GM10266 (cell line): ENCODE results near the gene SPTLC3.

Experiments used
- DNase-seq: peaks from one replicate; pipeline ENCODE4 v3.0.0; 2012; ENCODE audit errors: extremely low spot score
- TF ChIP-seq, protein P1 (sequence below): IDR thresholded peaks from 2 replicates; pipeline ENCODE4 v1.5.1; 2012; ENCODE audit warnings: mild to moderate bottlenecking, low read depth; ENCODE audit not compliant: control insufficient read depth, insufficient read depth; ENCODE audit errors: missing control alignments

The SPTLC3 gene

DNA sequence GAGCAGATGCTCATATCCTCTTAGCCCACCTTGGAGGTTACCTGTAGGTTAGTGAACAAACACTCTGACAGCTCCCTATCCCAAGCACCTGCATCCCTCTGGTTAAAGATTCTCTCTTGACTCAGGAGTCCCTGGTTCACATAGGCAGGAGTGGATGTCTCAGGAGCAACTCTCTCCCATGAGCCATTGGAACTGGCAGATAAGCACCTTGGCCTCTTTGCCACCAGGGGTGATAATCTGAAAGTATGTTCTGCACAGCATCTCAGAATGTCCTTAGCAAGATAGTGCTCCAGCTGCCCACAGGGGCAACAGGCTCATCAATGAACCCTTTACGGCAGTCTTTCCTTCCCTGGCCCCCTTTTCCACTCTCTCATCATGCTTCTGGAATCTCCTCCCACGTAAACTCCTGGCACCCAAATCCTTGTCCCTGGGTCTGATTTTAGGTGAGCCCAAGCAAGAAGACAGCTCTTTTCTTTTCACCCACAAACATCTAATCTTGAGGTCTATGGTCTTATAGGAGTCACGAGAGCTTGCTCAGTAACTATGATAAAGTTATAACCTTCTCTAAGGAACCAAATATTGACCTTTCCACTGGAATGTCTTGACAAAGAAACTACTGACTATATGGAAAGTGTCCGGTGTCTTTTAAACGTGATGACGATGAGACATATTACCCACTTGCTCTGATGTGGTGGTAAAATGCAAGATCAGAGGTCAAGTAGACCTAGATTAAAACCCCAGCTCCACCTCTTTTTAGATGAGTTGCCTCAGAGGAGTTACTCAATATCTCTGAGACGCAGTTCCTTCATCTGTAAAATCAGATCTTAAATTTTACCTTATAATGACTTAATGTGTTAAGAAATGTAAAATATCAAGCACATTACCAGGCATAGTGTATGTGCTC is 172.5 kb downstream of the SPTLC3 start:
- no peak for DNase-seq
- TF ChIP-seq, protein P1, sequence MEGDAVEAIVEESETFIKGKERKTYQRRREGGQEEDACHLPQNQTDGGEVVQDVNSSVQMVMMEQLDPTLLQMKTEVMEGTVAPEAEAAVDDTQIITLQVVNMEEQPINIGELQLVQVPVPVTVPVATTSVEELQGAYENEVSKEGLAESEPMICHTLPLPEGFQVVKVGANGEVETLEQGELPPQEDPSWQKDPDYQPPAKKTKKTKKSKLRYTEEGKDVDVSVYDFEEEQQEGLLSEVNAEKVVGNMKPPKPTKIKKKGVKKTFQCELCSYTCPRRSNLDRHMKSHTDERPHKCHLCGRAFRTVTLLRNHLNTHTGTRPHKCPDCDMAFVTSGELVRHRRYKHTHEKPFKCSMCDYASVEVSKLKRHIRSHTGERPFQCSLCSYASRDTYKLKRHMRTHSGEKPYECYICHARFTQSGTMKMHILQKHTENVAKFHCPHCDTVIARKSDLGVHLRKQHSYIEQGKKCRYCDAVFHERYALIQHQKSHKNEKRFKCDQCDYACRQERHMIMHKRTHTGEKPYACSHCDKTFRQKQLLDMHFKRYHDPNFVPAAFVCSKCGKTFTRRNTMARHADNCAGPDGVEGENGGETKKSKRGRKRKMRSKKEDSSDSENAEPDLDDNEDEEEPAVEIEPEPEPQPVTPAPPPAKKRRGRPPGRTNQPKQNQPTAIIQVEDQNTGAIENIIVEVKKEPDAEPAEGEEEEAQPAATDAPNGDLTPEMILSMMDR: no peak

DNA sequence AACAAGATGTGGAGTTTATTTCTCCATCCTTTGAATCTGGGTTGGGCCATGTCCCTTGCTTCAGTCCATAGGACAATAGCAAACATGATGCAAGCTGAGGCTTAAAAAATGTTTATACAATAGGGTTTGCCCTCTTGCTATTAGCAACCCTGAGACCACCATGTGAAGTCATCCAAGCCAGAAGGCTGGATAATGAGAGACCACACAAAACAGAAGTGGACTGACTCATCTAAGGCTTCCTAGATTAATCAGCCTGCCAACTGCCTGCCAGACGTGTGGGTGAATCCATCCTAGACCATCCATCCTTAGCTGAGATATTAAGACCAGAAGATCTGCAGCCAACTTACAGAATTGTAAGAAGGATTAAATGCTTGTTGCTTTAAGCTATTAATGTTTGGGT is 174.2 kb downstream of the SPTLC3 start:
- DNase-seq: no peak

DNA sequence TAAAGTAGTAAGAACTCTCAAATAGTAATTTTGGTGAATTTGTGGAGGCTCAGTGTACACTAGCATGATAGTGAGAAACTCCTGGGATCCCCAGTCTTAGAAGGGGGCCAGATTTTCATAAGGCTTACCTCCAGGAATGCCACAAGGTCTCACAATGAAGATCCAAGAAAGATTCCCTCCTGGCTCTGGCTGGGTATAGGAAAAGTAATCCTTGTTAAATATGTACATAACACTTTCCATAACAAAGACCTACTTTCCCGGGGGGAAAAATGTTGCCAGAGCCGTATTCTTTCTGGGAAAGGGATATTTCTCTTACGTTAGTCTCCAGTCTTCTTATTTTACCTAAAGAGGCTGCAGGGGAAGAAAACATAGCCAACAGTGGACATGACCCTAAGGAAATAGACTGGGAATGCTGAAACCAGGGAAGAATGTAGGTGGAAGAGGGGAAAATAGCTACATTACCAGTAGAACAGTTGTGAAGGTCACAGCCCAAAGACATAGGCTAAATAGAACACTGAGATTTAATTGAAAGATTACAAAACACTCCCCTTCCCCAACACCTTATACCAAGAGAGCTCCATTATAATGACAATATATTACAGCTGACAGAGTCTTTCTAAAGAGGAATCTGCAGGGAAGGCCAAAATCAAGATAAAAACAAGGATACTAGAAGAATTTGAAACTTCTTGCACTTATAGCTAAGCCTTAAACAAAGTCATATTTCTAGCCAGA is 177.4 kb downstream of the SPTLC3 start:
- no peak for DNase-seq
- TF ChIP-seq, protein P1: no peak

More for the DNA sequence above, 174.2 kb downstream of the SPTLC3 start:
- TF ChIP-seq, protein P1: no peak

DNA sequence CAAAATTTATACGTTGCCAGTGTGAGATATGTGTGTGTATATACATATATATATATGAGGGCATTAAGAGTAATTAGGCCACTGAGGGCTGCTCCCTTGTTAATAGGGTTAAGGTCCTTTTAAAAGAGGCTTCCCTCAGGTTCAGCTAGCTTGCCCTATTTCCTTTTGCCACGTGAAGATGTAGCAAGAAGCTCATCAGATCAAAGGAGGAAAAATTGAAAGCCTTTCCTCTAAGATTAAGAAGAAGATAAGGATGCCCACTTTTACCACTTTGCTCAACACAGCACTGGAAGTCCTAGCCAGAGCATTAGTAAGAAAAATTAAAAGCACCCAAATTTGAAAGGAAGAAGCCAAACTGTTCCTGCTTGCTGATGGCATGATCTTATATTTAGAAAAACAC is 179.1 kb downstream of the SPTLC3 start:
- DNase-seq: no peak
- TF ChIP-seq, protein P1: no peak

DNA sequence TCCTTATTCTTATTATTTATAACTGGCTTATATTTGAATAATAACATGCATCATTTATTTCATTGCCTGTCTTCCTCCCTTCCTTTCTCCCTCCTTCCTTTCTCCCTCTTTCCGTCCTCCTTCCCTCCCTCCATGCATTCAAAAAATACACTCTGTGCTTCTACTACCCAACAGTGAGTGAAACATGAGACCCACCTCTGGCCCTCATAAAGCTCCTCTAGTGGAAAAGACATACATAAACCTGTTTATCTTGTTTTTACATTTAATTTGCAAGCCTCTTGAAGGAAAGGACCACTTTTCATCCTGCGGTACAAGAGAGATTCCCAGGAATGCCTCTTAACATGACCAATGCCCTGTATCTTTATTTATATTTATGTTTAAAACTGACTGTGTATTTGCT is 190.5 kb downstream of the SPTLC3 start:
- no peak for DNase-seq
- TF ChIP-seq, protein P1: no peak

DNA sequence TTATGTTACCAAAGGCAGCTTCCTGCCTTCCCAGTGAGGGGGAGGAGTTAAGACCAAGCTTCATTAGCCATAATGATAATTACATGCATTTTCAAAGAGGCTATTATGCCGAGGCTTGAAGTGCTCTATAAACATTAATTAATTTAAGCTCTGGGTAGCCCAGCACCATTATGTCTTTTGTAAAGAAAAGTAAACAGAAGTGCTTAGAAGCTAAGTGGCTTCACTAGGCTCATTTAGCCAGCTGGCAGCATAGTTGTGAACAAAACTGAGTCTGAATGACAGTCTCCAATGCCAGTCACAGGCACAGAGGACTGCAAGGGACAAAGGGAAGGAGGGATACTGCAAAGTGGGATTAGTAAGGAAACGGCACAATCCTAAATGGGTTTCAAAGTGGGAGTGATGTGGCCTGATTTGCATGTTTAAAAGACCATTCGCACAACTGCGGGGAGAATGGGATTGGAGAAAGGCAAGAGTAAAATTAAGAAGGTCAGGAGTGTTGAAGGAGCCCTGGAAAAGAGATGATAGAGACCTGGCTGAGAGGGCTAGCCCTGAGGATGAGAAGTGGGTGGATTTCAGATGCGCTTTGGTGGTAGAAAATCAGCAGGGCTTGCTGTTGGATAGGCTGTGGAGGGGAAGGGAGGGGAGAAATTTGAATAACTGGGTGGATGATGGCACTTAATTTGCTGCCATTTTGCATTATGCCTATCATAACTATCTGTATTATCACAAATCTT is 192.2 kb downstream of the SPTLC3 start:
- no peak for DNase-seq
- TF ChIP-seq, protein P1: no peak
